Activated CD8-positive, alpha-beta T cell treated with anti-CD3 and anti-CD28 coated beads for 36 hours (primary cell): Measurements from ENCODE around the gene NR2F1-AS1. TPM values are rescaled to one million over a fixed set of nuclear protein-coding genes. Genes with fewer than 3 reads are reported as not detected.

Experiments used
- ATAC-seq: fragments of 200-7000 bp; cut with Tn5 transposase; one replicate; pipeline ENCODE4 v1.10.0; 2021; ENCODE audit warnings: mild to moderate bottlenecking, moderate library complexity
- CTCF ChIA-PET: fragments of 350-600 bp; sonication (Branson Sonifier 250); formaldehyde crosslinking; loops from one replicate; lab custom pipeline; 2021; ENCODE audit warnings: antibody characterized with exemption; lab: Charles Lee
- POLR2A ChIA-PET: fragments of 350-600 bp; sonication (Branson Sonifier 250); formaldehyde crosslinking; loops from one replicate; lab custom pipeline; 2021; ENCODE audit warnings: antibody characterized with exemption; lab: Charles Lee
- DNase-seq: peaks from one replicate; pipeline ENCODE4 v3.0.0-alpha.2; 2020
- H3K27ac Mint-ChIP-seq: one replicate; pipeline ENCODE4 v1.8.0; 2021; ENCODE audit warnings: mild to moderate bottlenecking, mixed read lengths
- H3K27me3 Mint-ChIP-seq: one replicate; pipeline ENCODE4 v1.8.0; 2021; ENCODE audit warnings: mixed read lengths
- H3K36me3 Mint-ChIP-seq: one replicate; pipeline ENCODE4 v1.8.0; 2021; ENCODE audit warnings: low read depth, mixed read lengths
- H3K4me1 Mint-ChIP-seq: one replicate; pipeline ENCODE4 v1.8.0; 2021; ENCODE audit warnings: low read depth, mixed read lengths
- H3K4me3 Mint-ChIP-seq: one replicate; pipeline ENCODE4 v1.8.0; 2021; ENCODE audit warnings: mild to moderate bottlenecking, moderate library complexity, mixed read lengths
- H3K9me3 Mint-ChIP-seq: one replicate; pipeline ENCODE4 v1.8.0; 2021; ENCODE audit warnings: mixed read lengths
- intact Hi-C: fragments of 100-400 bp; cut with micrococcal nuclease; formaldehyde crosslinking; loops from one replicate; pipeline ENCODE4 v1.10.0; 2022
- total RNA-seq, 2 experiments: library from RNA; stranded (reverse); gene quantifications; one replicate each; pipeline ENCODE4 v1.2.3, GENCODE V29; 2021
- TF ChIP-seq, protein P1 (sequence below): fragments of 200-600 bp; IDR thresholded peaks from one replicate; pipeline ENCODE4 v1.8.0; 2022; ENCODE audit warnings: antibody characterized with exemption, mild to moderate bottlenecking

Gene NR2F1-AS1
- total RNA-seq, 2 experiments from 2014 or later = not detected

DNA sequence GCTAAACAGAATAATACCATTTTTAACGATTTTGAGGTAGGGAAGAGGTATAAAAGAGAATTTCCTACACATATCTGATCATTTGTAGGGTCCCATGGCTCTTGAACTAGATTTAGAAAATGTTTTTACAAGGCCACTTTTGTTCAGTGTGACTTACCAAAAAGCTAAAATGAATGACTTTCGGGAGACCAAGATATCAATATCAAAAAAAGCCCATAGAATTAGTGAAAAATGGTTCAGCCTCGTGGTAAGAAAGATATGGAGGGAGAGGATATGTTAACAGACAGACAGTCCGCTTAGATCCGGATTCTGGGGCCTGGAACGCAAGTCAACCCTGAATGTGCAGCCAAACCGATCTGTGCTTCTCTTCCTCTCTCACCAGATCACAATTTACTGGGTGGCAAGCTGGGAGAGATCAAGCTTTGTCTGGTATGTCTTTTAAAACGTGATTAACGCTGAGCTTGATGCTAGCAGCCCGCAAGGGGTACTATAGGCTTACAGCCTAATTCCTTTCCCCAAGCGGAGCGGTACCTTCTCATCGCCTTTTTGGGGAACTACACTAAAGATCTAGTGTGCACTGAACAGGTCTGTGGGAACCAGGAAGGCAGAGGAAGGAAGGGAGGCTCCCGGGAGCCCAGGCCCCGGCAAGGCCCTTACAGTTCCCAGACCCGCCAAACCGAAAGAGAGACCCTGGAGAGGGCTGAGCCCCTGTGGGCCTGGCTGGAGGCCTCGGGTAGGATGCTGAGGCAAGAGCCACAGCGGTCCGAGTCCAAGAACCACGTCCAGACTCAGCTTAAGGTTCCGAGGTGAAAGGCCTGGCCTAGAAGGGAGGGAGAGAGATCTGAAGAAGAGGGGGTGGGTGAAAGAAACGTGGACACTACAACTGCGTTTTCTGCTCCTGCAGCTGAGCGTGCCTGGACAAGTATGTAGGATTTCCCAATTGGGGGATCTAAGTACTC, 2.9 kb downstream of the NR2F1-AS1 start:
- H3K9me3 Mint-ChIP-seq = no peaks in the 10 kb centered on the region
- intact Hi-C loops = no loop called here
- no peak overlapping the region for H3K4me3 Mint-ChIP-seq
- ATAC-seq = no peak
- TF ChIP-seq, protein P1, sequence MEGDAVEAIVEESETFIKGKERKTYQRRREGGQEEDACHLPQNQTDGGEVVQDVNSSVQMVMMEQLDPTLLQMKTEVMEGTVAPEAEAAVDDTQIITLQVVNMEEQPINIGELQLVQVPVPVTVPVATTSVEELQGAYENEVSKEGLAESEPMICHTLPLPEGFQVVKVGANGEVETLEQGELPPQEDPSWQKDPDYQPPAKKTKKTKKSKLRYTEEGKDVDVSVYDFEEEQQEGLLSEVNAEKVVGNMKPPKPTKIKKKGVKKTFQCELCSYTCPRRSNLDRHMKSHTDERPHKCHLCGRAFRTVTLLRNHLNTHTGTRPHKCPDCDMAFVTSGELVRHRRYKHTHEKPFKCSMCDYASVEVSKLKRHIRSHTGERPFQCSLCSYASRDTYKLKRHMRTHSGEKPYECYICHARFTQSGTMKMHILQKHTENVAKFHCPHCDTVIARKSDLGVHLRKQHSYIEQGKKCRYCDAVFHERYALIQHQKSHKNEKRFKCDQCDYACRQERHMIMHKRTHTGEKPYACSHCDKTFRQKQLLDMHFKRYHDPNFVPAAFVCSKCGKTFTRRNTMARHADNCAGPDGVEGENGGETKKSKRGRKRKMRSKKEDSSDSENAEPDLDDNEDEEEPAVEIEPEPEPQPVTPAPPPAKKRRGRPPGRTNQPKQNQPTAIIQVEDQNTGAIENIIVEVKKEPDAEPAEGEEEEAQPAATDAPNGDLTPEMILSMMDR = no peak
- CTCF ChIA-PET = interaction anchor here (1.4 to 2.0 kb wide), 2 partner anchors 24 to 223 kb away, joined by 3 to 10 read pairs; no protein-coding TSS in a partner anchor
- no peak overlapping the region for H3K27ac Mint-ChIP-seq
- H3K4me1 Mint-ChIP-seq = peaks cover 10% of the 10 kb centered on the region
- no peaks in the 10 kb centered on the region for H3K36me3 Mint-ChIP-seq
- no peak for DNase-seq
- POLR2A ChIA-PET = interaction anchor here (1.3 kb wide), 1 partner anchor 29 kb away, joined by 3 read pairs; no protein-coding TSS in a partner anchor
- H3K27me3 Mint-ChIP-seq = peaks cover 65% of the 10 kb centered on the region

DNA sequence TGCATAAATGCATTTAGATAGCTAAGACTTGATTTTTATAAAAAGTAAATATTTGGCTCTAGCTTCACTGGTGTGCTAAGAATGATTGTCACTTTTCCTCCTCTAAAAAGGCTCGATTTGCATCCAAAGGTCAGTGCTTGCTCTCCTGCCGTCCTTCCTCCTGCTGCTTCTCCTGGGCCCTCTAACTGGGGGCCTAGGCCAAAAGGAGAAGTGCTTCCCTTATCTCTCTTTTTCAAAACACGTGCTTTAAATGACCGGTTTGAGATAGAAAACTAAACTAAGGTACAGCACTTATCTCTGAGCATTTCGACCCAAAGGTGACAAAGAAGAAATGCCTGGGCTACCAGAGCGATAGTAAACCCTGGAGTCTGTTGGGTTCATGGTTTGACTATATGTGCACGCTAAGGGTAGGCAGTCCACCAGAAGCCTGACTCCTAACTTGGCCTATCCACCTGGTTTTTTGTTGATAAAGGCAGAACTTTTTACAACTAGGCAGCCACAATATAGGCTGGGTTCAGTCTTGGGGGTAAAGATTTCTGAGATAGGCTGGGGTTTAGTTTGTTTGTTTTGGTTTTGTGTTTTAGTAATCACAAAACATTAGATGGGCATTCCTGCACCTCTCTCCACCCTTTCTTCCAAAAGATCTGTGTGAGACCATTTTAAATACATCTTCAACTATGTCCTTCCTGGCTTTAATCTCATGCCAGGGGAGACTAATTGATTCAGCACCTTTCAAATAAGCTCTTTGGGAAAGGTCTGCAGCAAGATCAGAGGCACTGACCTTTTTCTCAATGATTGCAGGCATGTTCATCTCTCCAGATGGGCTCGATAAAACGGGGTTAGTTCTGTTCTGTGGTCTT, 3.8 kb downstream of the NR2F1-AS1 start:
- Mint-ChIP-seq H3K4me1 (peaks cover 15% of the 10 kb centered on the region), H3K36me3 (no peaks in the 10 kb centered on the region), H3K27ac (no peak overlapping the region), H3K4me3 (no peak overlapping the region), H3K27me3 (peaks cover 74% of the 10 kb centered on the region), H3K9me3 (no peaks in the 10 kb centered on the region)
- intact Hi-C loops = no loop called here
- ATAC-seq = no peak
- ChIA-PET CTCF (interaction anchor here (1.2 to 1.4 kb wide), 2 partner anchors 21 to 25 kb away, joined by 3 read pairs; no protein-coding TSS in a partner anchor), POLR2A (no interaction called here)
- TF ChIP-seq, protein P1 = no peak
- DNase-seq = no peak

DNA sequence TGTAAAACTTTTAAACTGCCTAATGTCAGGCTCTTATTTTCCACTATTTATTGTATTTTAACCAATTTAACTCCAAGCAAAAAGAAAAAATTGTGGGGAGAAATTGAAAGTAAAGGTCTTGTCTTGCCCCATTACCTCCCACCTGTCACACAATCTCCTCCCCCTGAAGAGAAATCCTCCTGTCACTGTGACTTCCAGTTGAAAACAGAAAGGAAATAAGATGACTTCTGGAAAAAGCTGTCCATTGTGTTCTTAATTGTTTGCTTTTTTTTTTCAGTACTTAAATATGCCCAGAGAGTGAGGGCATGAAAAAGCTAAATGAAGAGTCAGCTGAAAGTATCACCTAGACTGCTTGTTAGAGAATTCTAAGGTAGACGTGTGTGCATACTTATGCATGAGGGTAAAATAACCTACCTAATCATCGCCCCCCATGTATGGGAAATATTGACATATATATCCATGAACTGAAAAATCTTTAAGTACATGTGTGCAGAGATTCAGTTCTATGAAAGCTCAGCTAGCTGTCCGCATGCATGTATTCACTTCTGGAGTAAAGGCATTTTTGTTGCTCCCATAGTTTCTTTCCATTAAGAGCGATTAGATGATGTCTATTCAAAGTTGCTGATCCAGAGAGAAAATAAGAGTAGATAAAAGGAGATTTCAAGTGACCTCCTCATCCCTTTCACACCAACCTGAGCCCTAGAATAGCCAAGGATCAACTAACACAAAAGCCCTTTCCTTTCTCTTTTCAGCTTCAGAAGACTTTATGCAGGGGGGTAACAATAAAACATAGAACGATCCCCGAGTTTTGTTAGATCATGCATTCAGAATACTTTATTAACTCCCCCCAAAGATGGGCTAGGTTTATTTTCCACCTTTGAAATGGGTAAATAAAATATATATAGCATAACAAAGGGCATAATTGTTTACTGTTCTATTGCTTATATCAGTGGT, 5.3 kb downstream of the NR2F1-AS1 start:
- no peak for DNase-seq
- Mint-ChIP-seq H3K27ac (no peak overlapping the region), H3K27me3 (peaks cover 84% of the 10 kb centered on the region), H3K9me3 (no peaks in the 10 kb centered on the region), H3K4me1 (peaks cover 23% of the 10 kb centered on the region), H3K4me3 (no peak overlapping the region), H3K36me3 (no peaks in the 10 kb centered on the region)
- TF ChIP-seq, protein P1 = no peak
- CTCF ChIA-PET = interaction anchor here (1.1 to 1.3 kb wide), 4 partner anchors 10 to 256 kb away, joined by 3 to 4 read pairs (median 3); no protein-coding TSS in a partner anchor
- intact Hi-C loops = no loop called here
- POLR2A ChIA-PET = no interaction called here
- ATAC-seq = no peak

DNA sequence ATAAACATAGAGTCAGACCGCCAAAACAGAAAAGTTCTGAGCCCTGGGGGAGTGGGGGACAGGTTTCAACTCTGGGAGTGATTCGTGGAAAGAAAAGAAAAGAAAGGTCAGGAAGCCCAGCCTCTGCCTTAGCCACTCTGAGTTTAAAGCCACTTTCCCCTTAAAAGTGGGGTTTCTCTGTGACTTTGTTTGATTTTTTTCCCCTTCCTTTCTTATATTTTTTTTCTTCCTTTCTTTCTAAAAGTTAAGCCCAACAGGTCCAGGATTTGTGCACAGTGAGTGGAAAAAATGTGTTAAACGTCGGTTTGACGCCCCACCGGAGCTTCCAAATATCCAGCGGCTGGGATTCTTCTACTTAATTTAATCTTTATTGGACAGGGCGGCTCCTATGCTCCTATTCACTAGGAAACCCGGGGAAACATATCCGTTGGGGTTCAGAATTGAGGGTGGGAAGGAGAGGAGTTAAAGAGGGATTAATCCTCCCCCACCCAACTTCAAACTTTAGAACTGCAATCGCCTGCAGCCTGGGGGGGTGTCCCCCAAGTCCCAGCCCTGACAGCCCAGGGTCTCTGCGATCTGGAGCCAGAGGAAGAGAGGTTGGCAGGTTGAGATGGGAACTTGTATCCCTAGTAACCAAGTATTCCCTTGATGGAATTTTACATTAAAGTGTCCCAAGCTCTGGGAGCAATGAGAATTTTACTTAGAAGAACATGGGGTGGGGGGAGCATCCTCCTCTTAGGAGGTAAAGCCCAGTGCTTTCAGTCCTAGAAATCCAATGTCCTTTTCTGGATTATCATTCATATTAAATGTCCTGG, 6.3 kb downstream of the NR2F1-AS1 start:
- Mint-ChIP-seq H3K4me1 (peaks cover 18% of the 10 kb centered on the region), H3K27ac (no peak overlapping the region), H3K36me3 (no peaks in the 10 kb centered on the region), H3K4me3 (no peak overlapping the region), H3K27me3 (peaks cover 82% of the 10 kb centered on the region), H3K9me3 (no peaks in the 10 kb centered on the region)
- POLR2A ChIA-PET = no interaction called here
- intact Hi-C loops = loop anchor here (5.0 kb wide), 1 partner anchor 33 kb away; no protein-coding TSS in a partner anchor
- ATAC-seq (no peak), DNase-seq (no peak)
- CTCF ChIA-PET = interaction anchor here (1.2 to 1.3 kb wide), 2 partner anchors 226 to 257 kb away, joined by 3 read pairs; no protein-coding TSS in a partner anchor
- TF ChIP-seq, protein P1 = no peak
